Smooth muscle cell (in vitro differentiated cells): Measurements from ENCODE around the gene CCBE1. TPM values are rescaled to one million over a fixed set of nuclear protein-coding genes. Genes with fewer than 3 reads are reported as not detected.
"Not testable (repeated sequence)": the region's sequence is repeated elsewhere in the genome, so short reads cannot be mapped to it uniquely, and the experiment has no call there.

ENCODE experiments used
- DNase-seq: peaks from one replicate; lab custom pipeline; 2025; ENCODE audit not compliant: unreplicated experiment; lab: John Stamatoyannopoulos, UW
- H2AFZ ChIP-seq: fragments of 200-600 bp; sonication (generic); 2 replicates; pipeline ENCODE4 v1.6.0; 2016; ENCODE audit warnings: antibody characterized with exemption, low read depth, mild to moderate bottlenecking
- H3F3A ChIP-seq: fragments of 200-600 bp; sonication (generic); 2 replicates; pipeline ENCODE4 v1.6.0; 2017; ENCODE audit warnings: antibody characterized with exemption, low read depth
- H3K27ac ChIP-seq: fragments of 200-600 bp; sonication (generic); 2 replicates; pipeline ENCODE4 v1.5.1; 2016; ENCODE audit warnings: low read depth, mild to moderate bottlenecking
- H3K27me3 ChIP-seq: fragments of 200-600 bp; sonication (generic); 2 replicates; pipeline ENCODE4 v1.6.1; 2016; ENCODE audit warnings: low read depth, mild to moderate bottlenecking
- H3K36me3 ChIP-seq: fragments of 200-600 bp; sonication (generic); 2 replicates; pipeline ENCODE4 v1.5.1; 2016; ENCODE audit warnings: low read depth
- H3K4me1 ChIP-seq: fragments of 200-600 bp; sonication (generic); 2 replicates; pipeline ENCODE4 v1.5.1; 2016; ENCODE audit warnings: low read depth
- H3K4me2 ChIP-seq: fragments of 200-600 bp; sonication (generic); 2 replicates; pipeline ENCODE4 v1.6.0; 2016; ENCODE audit warnings: mild to moderate bottlenecking
- H3K4me3 ChIP-seq: fragments of 200-600 bp; sonication (generic); 2 replicates; pipeline ENCODE4 v1.5.1; 2016; ENCODE audit warnings: mild to moderate bottlenecking
- H3K79me2 ChIP-seq: fragments of 200-600 bp; sonication (generic); 2 replicates; pipeline ENCODE4 v1.6.0; 2016; ENCODE audit warnings: low read depth, mild to moderate bottlenecking
- H3K9ac ChIP-seq: fragments of 200-600 bp; sonication (generic); 2 replicates; pipeline ENCODE4 v1.6.0; 2016; ENCODE audit warnings: low read depth
- H3K9me3 ChIP-seq: fragments of 200-600 bp; sonication (generic); replicated peaks from 2 replicates; pipeline ENCODE4 v1.5.1; 2016; ENCODE audit warnings: low read depth
- H4K20me1 ChIP-seq: fragments of 200-600 bp; sonication (generic); 2 replicates; pipeline ENCODE4 v1.6.0; 2016; ENCODE audit warnings: low read depth
- CTCF ChIP-seq: fragments of 200-600 bp; sonication (generic); IDR thresholded peaks from 2 replicates; pipeline ENCODE4 v1.5.1; 2017; ENCODE audit warnings: borderline replicate concordance, mild to moderate bottlenecking, antibody characterized with exemption; ENCODE audit not compliant: insufficient read depth, poor library complexity, severe bottlenecking
- WGBS: methylation state at CpG from one replicate; pipeline ENCODE4 v1.1.7; 2016; ENCODE audit warnings: low lambda C conversion rate; 5-methylcytosine and 5-hydroxymethylcytosine counted together
- polyA plus RNA-seq: library from polyadenylated mRNA; unstranded; fragments of >200 nt; fragmentation: Nextera tagmentation; extraction: Ambion mirVana; gene quantifications from 2 replicates; pipeline ENCODE4 v1.2.1, GENCODE V29; 2016
- total RNA-seq: library from RNA; depleted of rRNA; stranded (reverse); fragments of >200 nt; gene quantifications from 2 replicates; pipeline ENCODE4 v1.2.3, GENCODE V29; 2014

CCBE1 gene
- total and polyA plus RNA-seq, 2 experiments from 2014 or later: 3.1 TPM; not detected in 1

DNA sequence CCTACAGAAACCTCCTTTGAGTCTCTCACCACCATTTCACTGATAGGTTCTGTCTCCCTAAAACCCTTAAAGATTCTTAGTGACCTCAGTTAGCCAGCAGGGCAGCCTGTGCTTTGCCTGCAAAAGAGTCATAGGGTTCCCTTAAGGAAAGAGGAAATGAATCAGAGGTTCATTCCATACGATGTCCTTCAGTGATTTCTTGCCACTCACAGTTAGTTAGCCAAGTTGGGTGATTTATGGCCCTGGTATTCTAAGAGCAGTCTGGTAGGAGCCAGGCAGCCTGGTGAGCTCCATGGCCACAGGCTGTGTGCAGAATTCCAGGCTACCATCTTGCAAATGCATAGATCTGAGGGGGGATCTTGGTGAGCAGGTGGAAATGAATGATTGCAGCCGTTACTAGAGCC is 18.7 kb upstream of the CCBE1 start:
- Histone ChIP-seq H2AFZ (no peak overlapping the region), H3F3A (peaks cover 6% of the 10 kb centered on the region), H3K79me2 (no peaks in the 10 kb centered on the region), H3K4me2 (no peak overlapping the region), H3K27ac (peak overlapping the region; percentile 42), H3K27me3 (no peaks in the 10 kb centered on the region), H3K9me3 (no peaks in the 10 kb centered on the region), H3K4me1 (peaks cover 7% of the 10 kb centered on the region), H3K36me3 (no peaks in the 10 kb centered on the region), H4K20me1 (no peaks in the 10 kb centered on the region), H3K4me3 (no peak overlapping the region), H3K9ac (no peak overlapping the region)
- 42% methylated on average over 2 of the region's 2 CpGs for whole genome bisulfite sequencing
- DNase-seq: no peak
- no peak for TF ChIP-seq CTCF

DNA sequence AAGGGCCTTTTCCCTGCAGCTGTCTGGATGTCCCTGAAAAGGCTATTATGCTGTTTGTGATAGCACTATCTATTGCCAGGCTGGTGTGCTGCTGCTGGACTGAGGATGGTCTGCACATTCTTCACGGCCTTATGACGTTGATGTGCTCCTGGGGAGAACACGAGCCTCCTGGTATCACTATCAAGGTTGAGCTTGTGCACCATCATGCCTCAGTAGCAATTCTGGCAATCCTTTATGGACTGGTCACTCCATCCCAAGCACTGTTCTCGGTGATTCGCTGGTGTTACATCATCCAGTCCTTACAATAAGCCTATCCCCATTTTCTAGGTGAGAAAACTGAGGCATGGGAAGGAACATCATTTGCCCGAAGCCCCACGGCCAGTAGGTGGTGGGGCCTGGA is 18.2 kb upstream of the CCBE1 start:
- no peaks in the 10 kb centered on the region for H3K79me2 ChIP-seq
- no peak overlapping the region for H3K9ac ChIP-seq
- peaks cover 2% of the 10 kb centered on the region for H3K27me3 ChIP-seq
- TF ChIP-seq CTCF: no peak
- no peaks in the 10 kb centered on the region for H3K36me3 ChIP-seq
- H3K4me3 ChIP-seq: no peak overlapping the region
- no peak for DNase-seq
- H3K27ac ChIP-seq: peak overlapping the region; percentile 42
- H3K4me1 ChIP-seq: peaks cover 7% of the 10 kb centered on the region
- no peaks in the 10 kb centered on the region for H4K20me1 ChIP-seq
- H3F3A ChIP-seq: peaks cover 6% of the 10 kb centered on the region
- no peaks in the 10 kb centered on the region for H3K9me3 ChIP-seq
- 74% methylated on average over 7 of the region's 7 CpGs for WGBS
- H3K4me2 ChIP-seq: no peak overlapping the region
- H2AFZ ChIP-seq: no peak overlapping the region

- not testable (repeated sequence) for H4K20me1 ChIP-seq, DNase-seq, H3K79me2 ChIP-seq, H3K9ac ChIP-seq, H3K4me1 ChIP-seq, H3K4me2 ChIP-seq, H3K27me3 ChIP-seq, H3K9me3 ChIP-seq, H2AFZ ChIP-seq, H3K36me3 ChIP-seq, H3K27ac ChIP-seq, H3F3A ChIP-seq, H3K4me3 ChIP-seq
- 99% methylated on average over 28 of the region's 28 CpGs for WGBS
Observed at GRCh38 chr18:59714096-59714495, 16.9 kb upstream of the CCBE1 start.

- 89% methylated on average over 6 of the region's 6 CpGs for WGBS
- DNase-seq: no peak
- Histone ChIP-seq H3K9me3 (no peaks in the 10 kb centered on the region), H3K9ac (no peak overlapping the region), H3K4me2 (no peak overlapping the region), H3K4me1 (no peaks in the 10 kb centered on the region), H3K27ac (no peak overlapping the region), H4K20me1 (no peaks in the 10 kb centered on the region), H3K4me3 (no peak overlapping the region), H3F3A (no peaks in the 10 kb centered on the region), H2AFZ (no peak overlapping the region), H3K79me2 (no peaks in the 10 kb centered on the region), H3K36me3 (no peaks in the 10 kb centered on the region), H3K27me3 (peaks cover 8% of the 10 kb centered on the region)
- TF ChIP-seq CTCF: no peak
Observed at GRCh38 chr18:59712311-59712710, 15.1 kb upstream of the CCBE1 start.
